HEK293T (cell line): ENCODE measurements around the gene TTC21A.

Experiments
- ARNT ChIP-seq: fragments of 450-650 bp; IDR thresholded peaks from 2 replicates; pipeline ENCODE4 v1.6.1; 2017; ENCODE audit warnings: mild to moderate bottlenecking
- FOXA1 ChIP-seq: fragments of 450-650 bp; IDR thresholded peaks from 2 replicates; pipeline ENCODE4 v1.6.1; 2016; ENCODE audit warnings: mild to moderate bottlenecking
- FOXM1 ChIP-seq: fragments of 450-650 bp; IDR thresholded peaks from 2 replicates; pipeline ENCODE4 v1.6.1; 2017; ENCODE audit warnings: mild to moderate bottlenecking, borderline replicate concordance
- LEF1 ChIP-seq: fragments of 450-650 bp; IDR thresholded peaks from 2 replicates; pipeline ENCODE4 v1.6.1; 2017; ENCODE audit warnings: mild to moderate bottlenecking, borderline replicate concordance
- NFRKB ChIP-seq: fragments of 450-650 bp; IDR thresholded peaks from 2 replicates; pipeline ENCODE4 v1.6.1; 2016; ENCODE audit warnings: mild to moderate bottlenecking, moderate library complexity
- PKNOX1 ChIP-seq: fragments of 450-650 bp; IDR thresholded peaks from 2 replicates; pipeline ENCODE4 v1.6.1; 2016
- ZNF384 ChIP-seq: fragments of 450-650 bp; IDR thresholded peaks from 2 replicates; pipeline ENCODE4 v1.6.1; 2016

- TF ChIP-seq NFRKB (no peak), FOXA1 (no peak), ARNT (no peak), FOXM1 (no peak), PKNOX1 (no peak), ZNF384 (no peak), LEF1 (no peak)
Observed at GRCh38 chr3:39146611-39147591, 39.4 kb downstream of the TTC21A start.
